ENCODE results near the gene GRM8. TPM values are rescaled to one million over a fixed set of nuclear protein-coding genes. Genes with fewer than 3 reads are reported as not detected.

Gene GRM8
- total and polyA plus RNA-seq, 10 of the 15 experiments (the other 5 are each of a cell fraction or from before 2014, with no cell fraction given) = 0.33 to 7.1 (median 0.45) TPM; not detected in 2

DNA sequence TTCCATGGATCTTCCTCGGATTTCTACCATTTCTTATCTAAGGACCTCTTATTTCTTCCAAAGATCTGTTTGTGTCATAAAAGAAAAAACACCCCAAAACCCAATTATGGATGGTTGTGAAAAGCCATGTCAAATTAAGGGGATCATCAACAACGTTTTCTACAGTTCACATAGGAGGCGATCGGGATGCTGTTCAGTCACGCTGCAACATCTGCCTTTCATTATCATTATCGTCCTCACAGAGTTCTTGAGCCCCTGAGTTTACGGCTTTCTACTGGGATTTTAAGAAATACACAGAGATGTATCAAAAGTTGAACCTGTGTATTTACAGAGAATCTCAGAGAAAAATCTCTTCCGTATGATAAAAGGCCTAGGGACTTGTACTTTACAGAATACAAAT, 101.4 kb downstream of the GRM8 start:
- ChIA-PET RAD21 (ENCODE audit: unreplicated experiment) (no interaction called here), POLR2A (no interaction called here), SMC1A (ENCODE audit: uncharacterized antibody, unreplicated experiment) (no interaction called here), CTCF (no interaction called here)
- 46% methylated on average over 8 of the region's 8 CpGs for WGBS (ENCODE audit: insufficient coverage, insufficient replicate concordance, low lambda C conversion rate, missing lambda C conversion rate)
- Histone ChIP-seq H3K79me2 (ENCODE audit: control insufficient read depth, insufficient read depth, low read length) (no peaks in the 10 kb centered on the region), H3K4me3 (no peak overlapping the region), H3K9ac (ENCODE audit: control insufficient read depth, insufficient read depth, low read length) (no peak overlapping the region), H4K20me1 (ENCODE audit: control insufficient read depth, insufficient read depth) (no peaks in the 10 kb centered on the region), H3K4me2 (ENCODE audit: control insufficient read depth, insufficient read depth) (no peak overlapping the region), H3K4me1 (ENCODE audit: control insufficient read depth, insufficient read depth, low read length) (no peaks in the 10 kb centered on the region), H3K36me3 (ENCODE audit: control insufficient read depth in 2 of 2, insufficient read depth in 2 of 2, low read length in 1 of 2) (no peaks in the 10 kb centered on the region), H3K27me3 (replicated peaks in 1 of 2; ENCODE audit: control insufficient read depth in 2 of 2, insufficient read depth in 2 of 2, low read length in 1 of 2) (no peaks in the 10 kb centered on the region; a peak in 1 of 4 replicates), H2AFZ (ENCODE audit: control insufficient read depth, low read depth, low read length) (no peak overlapping the region), H3K27ac (ENCODE audit: control insufficient read depth, insufficient read depth) (no peak overlapping the region), H3K9me3 (replicated peaks; ENCODE audit: control insufficient read depth, insufficient read depth, low read length) (no peaks in the 10 kb centered on the region)
- in situ Hi-C loops (cut with MboI) (no loop called here), intact Hi-C loops (cut with micrococcal nuclease; ENCODE audit: unreplicated experiment) (loop anchor here (10.0 kb wide), 1 partner anchor 347 kb away; no protein-coding TSS in a partner anchor)
- no TSS peak for BruUV-seq (replicated peaks)
- no peak for ATAC-seq
- no peak for FAIRE-seq
- DNase-seq (ENCODE audit: low read depth, low spot score) = no peak
- no peak for TF ChIP-seq SPI1 (IDR thresholded peaks at IDR 0.05; ENCODE audit: borderline replicate concordance, insufficient read depth, low read depth, low read length)
- TF ChIP-seq NBN (IDR thresholded peaks at IDR 0.05) = no peak
- no peak for TF ChIP-seq MXI1 (IDR thresholded peaks at IDR 0.05; ENCODE audit: low read depth, low read length)
- TF ChIP-seq MYC (IDR thresholded peaks at IDR 0.05; ENCODE audit: insufficient read depth, insufficient read length, insufficient replicate concordance, low read length, severe bottlenecking) = no peak
- no peak for TF ChIP-seq NFIC (IDR thresholded peaks at IDR 0.05; ENCODE audit: low read depth, low read length)
- TF ChIP-seq, protein P1, sequence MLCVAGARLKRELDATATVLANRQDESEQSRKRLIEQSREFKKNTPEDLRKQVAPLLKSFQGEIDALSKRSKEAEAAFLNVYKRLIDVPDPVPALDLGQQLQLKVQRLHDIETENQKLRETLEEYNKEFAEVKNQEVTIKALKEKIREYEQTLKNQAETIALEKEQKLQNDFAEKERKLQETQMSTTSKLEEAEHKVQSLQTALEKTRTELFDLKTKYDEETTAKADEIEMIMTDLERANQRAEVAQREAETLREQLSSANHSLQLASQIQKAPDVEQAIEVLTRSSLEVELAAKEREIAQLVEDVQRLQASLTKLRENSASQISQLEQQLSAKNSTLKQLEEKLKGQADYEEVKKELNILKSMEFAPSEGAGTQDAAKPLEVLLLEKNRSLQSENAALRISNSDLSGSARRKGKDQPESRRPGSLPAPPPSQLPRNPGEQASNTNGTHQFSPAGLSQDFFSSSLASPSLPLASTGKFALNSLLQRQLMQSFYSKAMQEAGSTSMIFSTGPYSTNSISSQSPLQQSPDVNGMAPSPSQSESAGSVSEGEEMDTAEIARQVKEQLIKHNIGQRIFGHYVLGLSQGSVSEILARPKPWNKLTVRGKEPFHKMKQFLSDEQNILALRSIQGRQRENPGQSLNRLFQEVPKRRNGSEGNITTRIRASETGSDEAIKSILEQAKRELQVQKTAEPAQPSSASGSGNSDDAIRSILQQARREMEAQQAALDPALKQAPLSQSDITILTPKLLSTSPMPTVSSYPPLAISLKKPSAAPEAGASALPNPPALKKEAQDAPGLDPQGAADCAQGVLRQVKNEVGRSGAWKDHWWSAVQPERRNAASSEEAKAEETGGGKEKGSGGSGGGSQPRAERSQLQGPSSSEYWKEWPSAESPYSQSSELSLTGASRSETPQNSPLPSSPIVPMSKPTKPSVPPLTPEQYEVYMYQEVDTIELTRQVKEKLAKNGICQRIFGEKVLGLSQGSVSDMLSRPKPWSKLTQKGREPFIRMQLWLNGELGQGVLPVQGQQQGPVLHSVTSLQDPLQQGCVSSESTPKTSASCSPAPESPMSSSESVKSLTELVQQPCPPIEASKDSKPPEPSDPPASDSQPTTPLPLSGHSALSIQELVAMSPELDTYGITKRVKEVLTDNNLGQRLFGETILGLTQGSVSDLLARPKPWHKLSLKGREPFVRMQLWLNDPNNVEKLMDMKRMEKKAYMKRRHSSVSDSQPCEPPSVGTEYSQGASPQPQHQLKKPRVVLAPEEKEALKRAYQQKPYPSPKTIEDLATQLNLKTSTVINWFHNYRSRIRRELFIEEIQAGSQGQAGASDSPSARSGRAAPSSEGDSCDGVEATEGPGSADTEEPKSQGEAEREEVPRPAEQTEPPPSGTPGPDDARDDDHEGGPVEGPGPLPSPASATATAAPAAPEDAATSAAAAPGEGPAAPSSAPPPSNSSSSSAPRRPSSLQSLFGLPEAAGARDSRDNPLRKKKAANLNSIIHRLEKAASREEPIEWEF (IDR thresholded peaks at IDR 0.05; ENCODE audit: insufficient replicate concordance, low read depth, low read length) = no peak
- TF ChIP-seq SUPT20H (IDR thresholded peaks at IDR 0.05; ENCODE audit: borderline replicate concordance, control insufficient read depth, low read depth, low read length) = no peak
- TF ChIP-seq, protein P2, sequence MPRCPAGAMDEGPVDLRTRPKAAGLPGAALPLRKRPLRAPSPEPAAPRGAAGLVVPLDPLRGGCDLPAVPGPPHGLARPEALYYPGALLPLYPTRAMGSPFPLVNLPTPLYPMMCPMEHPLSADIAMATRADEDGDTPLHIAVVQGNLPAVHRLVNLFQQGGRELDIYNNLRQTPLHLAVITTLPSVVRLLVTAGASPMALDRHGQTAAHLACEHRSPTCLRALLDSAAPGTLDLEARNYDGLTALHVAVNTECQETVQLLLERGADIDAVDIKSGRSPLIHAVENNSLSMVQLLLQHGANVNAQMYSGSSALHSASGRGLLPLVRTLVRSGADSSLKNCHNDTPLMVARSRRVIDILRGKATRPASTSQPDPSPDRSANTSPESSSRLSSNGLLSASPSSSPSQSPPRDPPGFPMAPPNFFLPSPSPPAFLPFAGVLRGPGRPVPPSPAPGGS (IDR thresholded peaks at IDR 0.05; ENCODE audit: borderline replicate concordance, insufficient read depth, low read depth, low read length, poor library complexity, severe bottlenecking) = no peak
- no peak for TF ChIP-seq KLF5 (IDR thresholded peaks at IDR 0.05; ENCODE audit: partially characterized antibody)
- no peak for TF ChIP-seq RCOR1 (conservative IDR thresholded peaks at IDR 0.05; ENCODE audit: low read depth, low read length)
- TF ChIP-seq, protein P3, sequence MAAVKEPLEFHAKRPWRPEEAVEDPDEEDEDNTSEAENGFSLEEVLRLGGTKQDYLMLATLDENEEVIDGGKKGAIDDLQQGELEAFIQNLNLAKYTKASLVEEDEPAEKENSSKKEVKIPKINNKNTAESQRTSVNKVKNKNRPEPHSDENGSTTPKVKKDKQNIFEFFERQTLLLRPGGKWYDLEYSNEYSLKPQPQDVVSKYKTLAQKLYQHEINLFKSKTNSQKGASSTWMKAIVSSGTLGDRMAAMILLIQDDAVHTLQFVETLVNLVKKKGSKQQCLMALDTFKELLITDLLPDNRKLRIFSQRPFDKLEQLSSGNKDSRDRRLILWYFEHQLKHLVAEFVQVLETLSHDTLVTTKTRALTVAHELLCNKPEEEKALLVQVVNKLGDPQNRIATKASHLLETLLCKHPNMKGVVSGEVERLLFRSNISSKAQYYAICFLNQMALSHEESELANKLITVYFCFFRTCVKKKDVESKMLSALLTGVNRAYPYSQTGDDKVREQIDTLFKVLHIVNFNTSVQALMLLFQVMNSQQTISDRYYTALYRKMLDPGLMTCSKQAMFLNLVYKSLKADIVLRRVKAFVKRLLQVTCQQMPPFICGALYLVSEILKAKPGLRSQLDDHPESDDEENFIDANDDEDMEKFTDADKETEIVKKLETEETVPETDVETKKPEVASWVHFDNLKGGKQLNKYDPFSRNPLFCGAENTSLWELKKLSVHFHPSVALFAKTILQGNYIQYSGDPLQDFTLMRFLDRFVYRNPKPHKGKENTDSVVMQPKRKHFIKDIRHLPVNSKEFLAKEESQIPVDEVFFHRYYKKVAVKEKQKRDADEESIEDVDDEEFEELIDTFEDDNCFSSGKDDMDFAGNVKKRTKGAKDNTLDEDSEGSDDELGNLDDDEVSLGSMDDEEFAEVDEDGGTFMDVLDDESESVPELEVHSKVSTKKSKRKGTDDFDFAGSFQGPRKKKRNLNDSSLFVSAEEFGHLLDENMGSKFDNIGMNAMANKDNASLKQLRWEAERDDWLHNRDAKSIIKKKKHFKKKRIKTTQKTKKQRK (IDR thresholded peaks at IDR 0.05; ENCODE audit: low read depth, low read length) = no peak
- no peak for TF ChIP-seq NFXL1 (IDR thresholded peaks at IDR 0.05; ENCODE audit: borderline replicate concordance)
- no peak for TF ChIP-seq WRNIP1 (IDR thresholded peaks at IDR 0.05; ENCODE audit: borderline replicate concordance, low read depth, low read length)
- no peak for TF ChIP-seq STAT1 (conservative IDR thresholded peaks at IDR 0.05)

Data from GM12878 (cell line).